ENCODE results near the gene NEGR1. TPM values are rescaled to one million over a fixed set of nuclear protein-coding genes. Genes with fewer than 3 reads are reported as not detected.

The NEGR1 gene
- total RNA-seq, 1 donor from 2014 or later, result 11.0 TPM

DNA sequence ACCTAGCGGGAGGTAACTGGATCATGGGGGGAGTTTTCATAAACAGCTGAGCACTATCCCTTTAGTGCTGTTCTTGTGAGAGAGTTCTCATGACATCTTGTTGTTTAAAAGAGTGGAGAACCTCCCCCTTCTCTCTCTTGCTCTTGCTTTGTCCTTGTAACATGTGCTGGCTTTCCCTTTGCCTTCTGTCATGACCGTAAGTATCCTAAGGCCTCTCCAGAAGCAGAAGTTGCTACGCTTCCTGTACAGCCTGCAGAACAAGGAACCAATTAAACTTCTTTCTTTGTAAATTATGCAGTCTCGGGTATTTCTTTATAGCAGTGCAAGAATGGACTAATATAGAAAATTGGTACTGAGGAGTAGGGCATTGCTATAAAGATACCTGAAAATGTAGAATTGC lies 515.6 kb downstream of the NEGR1 start:
- H3K9ac ChIP-seq (ENCODE audit: low read depth in 1 of 3, low read length in 3 of 3), result no peak overlapping the region
- H3K27me3 ChIP-seq (ENCODE audit: control insufficient read depth in 3 of 3, insufficient read depth in 3 of 3, low read length in 3 of 3), result no peaks in the 10 kb centered on the region
- no peak overlapping the region for H3K4me3 ChIP-seq (ENCODE audit: low read length in 3 of 3)
- H3K36me3 ChIP-seq (ENCODE audit: control insufficient read depth in 3 of 3, insufficient read depth in 3 of 3, low read length in 3 of 3), result no peaks in the 10 kb centered on the region
- no peak overlapping the region for H3K27ac ChIP-seq (ENCODE audit: low read depth, low read length)
- H3K4me1 ChIP-seq (ENCODE audit: control insufficient read depth in 3 of 3, insufficient read depth in 3 of 3, low read length in 3 of 3), result no peaks in the 10 kb centered on the region
- no peaks in the 10 kb centered on the region for H3K9me3 ChIP-seq (ENCODE audit: control insufficient read depth in 3 of 3, low read length in 3 of 3)

DNA sequence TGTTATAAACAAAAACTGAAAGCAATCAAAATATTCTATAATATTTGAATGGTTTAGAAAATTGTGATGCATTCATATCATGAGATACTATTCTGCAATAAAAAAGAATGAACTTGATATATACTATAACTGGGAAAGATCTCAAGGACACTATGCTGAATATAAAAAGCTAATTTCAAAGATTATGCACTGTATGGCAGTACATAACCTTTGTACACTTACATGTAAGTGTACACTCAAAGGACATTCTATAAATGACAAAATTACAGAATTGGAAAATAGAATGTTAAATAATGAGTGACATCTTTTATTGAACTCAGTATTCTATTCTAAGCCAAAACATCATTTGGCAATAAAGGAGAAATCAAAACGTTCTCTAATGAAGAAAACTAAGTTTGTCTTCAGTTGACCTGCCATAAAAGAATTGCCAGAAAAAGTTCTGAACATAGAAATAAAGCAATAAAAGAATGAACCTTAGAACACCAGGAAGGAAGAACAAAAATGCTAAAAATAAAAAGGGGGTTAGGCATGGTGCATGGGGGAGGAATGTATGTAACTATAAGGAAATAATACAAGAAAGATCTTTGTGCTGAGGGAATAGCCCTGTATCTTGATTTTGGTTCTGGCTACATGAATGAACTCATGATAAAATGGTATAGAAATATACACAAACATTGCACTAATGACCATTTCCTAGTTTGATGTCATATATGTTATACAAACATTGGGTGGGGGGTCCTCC lies 519.7 kb downstream of the NEGR1 start:
- H3K9me3 ChIP-seq (ENCODE audit: control insufficient read depth in 3 of 3, low read length in 3 of 3), result no peaks in the 10 kb centered on the region
- H3K4me3 ChIP-seq (ENCODE audit: low read length in 3 of 3), result no peak overlapping the region
- H3K27me3 ChIP-seq (ENCODE audit: control insufficient read depth in 3 of 3, insufficient read depth in 3 of 3, low read length in 3 of 3), result no peaks in the 10 kb centered on the region
- no peaks in the 10 kb centered on the region for H3K4me1 ChIP-seq (ENCODE audit: control insufficient read depth in 3 of 3, insufficient read depth in 3 of 3, low read length in 3 of 3)
- H3K9ac ChIP-seq (ENCODE audit: low read depth in 1 of 3, low read length in 3 of 3), result no peak overlapping the region
- no peak overlapping the region for H3K27ac ChIP-seq (ENCODE audit: low read depth, low read length)
- H3K36me3 ChIP-seq (ENCODE audit: control insufficient read depth in 3 of 3, insufficient read depth in 3 of 3, low read length in 3 of 3), result no peaks in the 10 kb centered on the region

DNA sequence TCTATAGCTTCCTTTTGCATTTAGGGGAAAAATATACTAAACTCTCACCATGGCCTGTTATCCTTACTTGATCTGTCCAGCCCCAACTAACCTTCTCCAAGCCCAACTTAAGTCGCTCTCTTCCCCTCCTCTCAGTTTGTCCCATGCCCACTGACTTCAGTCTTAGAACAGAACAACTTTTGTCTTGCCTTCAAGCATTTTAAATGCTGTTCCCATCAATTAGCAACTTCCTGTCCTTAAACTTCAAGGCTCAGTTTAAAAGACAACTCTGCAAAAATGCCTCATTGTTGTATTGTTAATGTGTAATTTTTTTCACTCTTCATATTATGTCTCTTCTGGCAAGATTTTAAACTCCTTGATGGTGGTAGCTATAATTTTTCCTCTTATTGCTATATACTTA lies 526.9 kb downstream of the NEGR1 start:
- H3K36me3 ChIP-seq (ENCODE audit: control insufficient read depth in 3 of 3, insufficient read depth in 3 of 3, low read length in 3 of 3), result no peaks in the 10 kb centered on the region
- H3K27me3 ChIP-seq (ENCODE audit: control insufficient read depth in 3 of 3, insufficient read depth in 3 of 3, low read length in 3 of 3), result no peaks in the 10 kb centered on the region
- no peak overlapping the region for H3K9ac ChIP-seq (ENCODE audit: low read depth in 1 of 3, low read length in 3 of 3)
- no peaks in the 10 kb centered on the region for H3K9me3 ChIP-seq (ENCODE audit: control insufficient read depth in 3 of 3, low read length in 3 of 3)
- no peak overlapping the region for H3K27ac ChIP-seq (ENCODE audit: low read depth, low read length)
- no peaks in the 10 kb centered on the region for H3K4me1 ChIP-seq (ENCODE audit: control insufficient read depth in 3 of 3, insufficient read depth in 3 of 3, low read length in 3 of 3)
- no peak overlapping the region for H3K4me3 ChIP-seq (ENCODE audit: low read length in 3 of 3)

DNA sequence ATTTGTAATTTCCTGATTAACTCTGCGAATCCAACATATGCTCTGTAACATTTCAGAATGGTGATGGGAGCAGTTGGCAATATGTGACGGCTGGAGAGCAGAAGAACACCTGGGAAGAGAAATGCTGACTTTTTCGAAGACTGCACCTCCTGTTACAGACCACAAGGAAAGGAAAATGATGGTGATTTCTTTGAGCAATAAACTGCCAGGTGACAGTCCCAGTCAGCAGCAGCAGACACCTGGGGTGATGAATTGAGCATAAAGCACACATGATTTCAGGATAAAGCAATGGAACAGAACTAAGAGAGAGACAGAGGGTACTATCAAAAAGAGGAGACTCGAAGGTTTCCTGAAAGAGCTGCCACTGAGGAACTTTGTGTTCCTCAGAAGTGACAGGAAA lies 528.6 kb downstream of the NEGR1 start:
- Histone ChIP-seq H3K9ac (ENCODE audit: low read depth in 1 of 3, low read length in 3 of 3) (no peak overlapping the region), H3K9me3 (ENCODE audit: control insufficient read depth in 3 of 3, low read length in 3 of 3) (no peaks in the 10 kb centered on the region), H3K36me3 (ENCODE audit: control insufficient read depth in 3 of 3, insufficient read depth in 3 of 3, low read length in 3 of 3) (no peaks in the 10 kb centered on the region), H3K4me1 (ENCODE audit: control insufficient read depth in 3 of 3, insufficient read depth in 3 of 3, low read length in 3 of 3) (no peaks in the 10 kb centered on the region), H3K27ac (ENCODE audit: low read depth, low read length) (no peak overlapping the region), H3K4me3 (ENCODE audit: low read length in 3 of 3) (no peak overlapping the region), H3K27me3 (ENCODE audit: control insufficient read depth in 3 of 3, insufficient read depth in 3 of 3, low read length in 3 of 3) (no peaks in the 10 kb centered on the region)

DNA sequence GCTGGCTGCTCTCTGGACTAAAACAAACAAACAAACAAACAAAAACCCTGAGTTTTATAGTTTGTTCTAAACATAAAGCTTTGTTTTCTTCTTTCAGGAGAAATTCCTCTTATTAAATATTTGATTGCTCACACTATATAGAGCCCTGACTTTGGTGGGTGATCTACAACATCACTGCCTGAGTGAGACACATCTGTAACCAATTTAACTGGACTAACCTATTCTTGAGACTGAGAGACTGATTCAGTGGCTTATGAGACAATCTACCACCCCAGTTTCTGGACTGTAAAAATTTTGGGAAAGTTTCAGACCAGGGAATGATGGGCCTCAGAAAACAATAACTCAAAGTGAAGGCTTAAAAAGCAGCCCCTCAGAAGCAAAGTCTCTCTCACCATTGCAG lies 537.0 kb downstream of the NEGR1 start:
- H3K27ac ChIP-seq (ENCODE audit: low read depth, low read length), result no peak overlapping the region
- no peak overlapping the region for H3K4me3 ChIP-seq (ENCODE audit: low read length in 3 of 3)
- no peaks in the 10 kb centered on the region for H3K36me3 ChIP-seq (ENCODE audit: control insufficient read depth in 3 of 3, insufficient read depth in 3 of 3, low read length in 3 of 3)
- H3K4me1 ChIP-seq (ENCODE audit: control insufficient read depth in 3 of 3, insufficient read depth in 3 of 3, low read length in 3 of 3), result no peaks in the 10 kb centered on the region
- no peaks in the 10 kb centered on the region for H3K27me3 ChIP-seq (ENCODE audit: control insufficient read depth in 3 of 3, insufficient read depth in 3 of 3, low read length in 3 of 3)
- no peaks in the 10 kb centered on the region for H3K9me3 ChIP-seq (ENCODE audit: control insufficient read depth in 3 of 3, low read length in 3 of 3)
- no peak overlapping the region for H3K9ac ChIP-seq (ENCODE audit: low read depth in 1 of 3, low read length in 3 of 3)

GRCh38 chr1:71743862-71744261 lies 538.5 kb downstream of the NEGR1 start:
- H3K36me3 ChIP-seq (ENCODE audit: control insufficient read depth in 3 of 3, insufficient read depth in 3 of 3, low read length in 3 of 3), result no peaks in the 10 kb centered on the region
- no peaks in the 10 kb centered on the region for H3K9me3 ChIP-seq (ENCODE audit: control insufficient read depth in 3 of 3, low read length in 3 of 3)
- H3K4me1 ChIP-seq (ENCODE audit: control insufficient read depth in 3 of 3, insufficient read depth in 3 of 3, low read length in 3 of 3), result no peaks in the 10 kb centered on the region
- no peak overlapping the region for H3K4me3 ChIP-seq (ENCODE audit: low read length in 3 of 3)
- H3K27me3 ChIP-seq (ENCODE audit: control insufficient read depth in 3 of 3, insufficient read depth in 3 of 3, low read length in 3 of 3), result no peaks in the 10 kb centered on the region
- no peak overlapping the region for H3K9ac ChIP-seq (ENCODE audit: low read depth in 1 of 3, low read length in 3 of 3)
- no peak overlapping the region for H3K27ac ChIP-seq (ENCODE audit: low read depth, low read length)

GRCh38 chr1:71738910-71739309 lies 543.4 kb downstream of the NEGR1 start:
- Histone ChIP-seq H3K9me3 (ENCODE audit: control insufficient read depth in 3 of 3, low read length in 3 of 3) (no peaks in the 10 kb centered on the region), H3K36me3 (ENCODE audit: control insufficient read depth in 3 of 3, insufficient read depth in 3 of 3, low read length in 3 of 3) (no peaks in the 10 kb centered on the region), H3K27ac (ENCODE audit: low read depth, low read length) (no peak overlapping the region), H3K27me3 (ENCODE audit: control insufficient read depth in 3 of 3, insufficient read depth in 3 of 3, low read length in 3 of 3) (no peaks in the 10 kb centered on the region), H3K9ac (ENCODE audit: low read depth in 1 of 3, low read length in 3 of 3) (no peak overlapping the region), H3K4me3 (ENCODE audit: low read length in 3 of 3) (no peak overlapping the region), H3K4me1 (ENCODE audit: control insufficient read depth in 3 of 3, insufficient read depth in 3 of 3, low read length in 3 of 3) (no peaks in the 10 kb centered on the region)

- H3K9ac ChIP-seq (ENCODE audit: low read depth in 1 of 3, low read length in 3 of 3), result no peak overlapping the region
- H3K4me1 ChIP-seq (ENCODE audit: control insufficient read depth in 3 of 3, insufficient read depth in 3 of 3, low read length in 3 of 3), result no peaks in the 10 kb centered on the region
- no peak overlapping the region for H3K4me3 ChIP-seq (ENCODE audit: low read length in 3 of 3)
- H3K27me3 ChIP-seq (ENCODE audit: control insufficient read depth in 3 of 3, insufficient read depth in 3 of 3, low read length in 3 of 3), result no peaks in the 10 kb centered on the region
- H3K36me3 ChIP-seq (ENCODE audit: control insufficient read depth in 3 of 3, insufficient read depth in 3 of 3, low read length in 3 of 3), result no peaks in the 10 kb centered on the region
- no peaks in the 10 kb centered on the region for H3K9me3 ChIP-seq (ENCODE audit: control insufficient read depth in 3 of 3, low read length in 3 of 3)
- no peak overlapping the region for H3K27ac ChIP-seq (ENCODE audit: low read depth, low read length)
These were observed 544.1 kb downstream of the NEGR1 start for GRCh38 chr1:71738256-71738655.

- Histone ChIP-seq H3K9me3 (ENCODE audit: control insufficient read depth in 3 of 3, low read length in 3 of 3) (no peaks in the 10 kb centered on the region), H3K27ac (ENCODE audit: low read depth, low read length) (no peak overlapping the region), H3K4me1 (ENCODE audit: control insufficient read depth in 3 of 3, insufficient read depth in 3 of 3, low read length in 3 of 3) (no peaks in the 10 kb centered on the region), H3K27me3 (ENCODE audit: control insufficient read depth in 3 of 3, insufficient read depth in 3 of 3, low read length in 3 of 3) (no peaks in the 10 kb centered on the region), H3K9ac (ENCODE audit: low read depth in 1 of 3, low read length in 3 of 3) (no peak overlapping the region), H3K4me3 (ENCODE audit: low read length in 3 of 3) (no peak overlapping the region), H3K36me3 (ENCODE audit: control insufficient read depth in 3 of 3, insufficient read depth in 3 of 3, low read length in 3 of 3) (no peaks in the 10 kb centered on the region)
These were observed 544.6 kb downstream of the NEGR1 start for GRCh38 chr1:71737768-71738167.

DNA sequence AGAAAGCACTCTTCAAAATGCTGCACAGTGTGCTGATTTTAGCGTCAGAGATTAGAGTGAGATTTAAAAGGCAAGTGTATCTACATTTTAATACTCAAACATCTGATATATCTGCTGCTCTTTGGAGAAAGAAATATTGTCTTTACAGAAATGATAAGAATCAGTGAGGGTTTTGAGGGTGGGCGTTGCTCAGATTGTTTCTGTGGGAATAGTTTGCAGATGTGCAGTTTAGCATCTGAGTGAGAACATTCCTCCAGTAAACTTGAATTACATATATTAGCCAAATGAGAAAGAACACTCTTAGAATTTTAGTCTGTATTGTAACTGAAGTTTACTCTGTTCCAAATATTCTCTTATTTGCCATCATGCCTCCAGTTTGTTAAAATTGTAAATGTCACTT lies 549.2 kb downstream of the NEGR1 start:
- Histone ChIP-seq H3K4me1 (ENCODE audit: control insufficient read depth in 3 of 3, insufficient read depth in 3 of 3, low read length in 3 of 3) (no peaks in the 10 kb centered on the region), H3K9me3 (ENCODE audit: control insufficient read depth in 3 of 3, low read length in 3 of 3) (no peaks in the 10 kb centered on the region), H3K36me3 (ENCODE audit: control insufficient read depth in 3 of 3, insufficient read depth in 3 of 3, low read length in 3 of 3) (no peaks in the 10 kb centered on the region), H3K4me3 (ENCODE audit: low read length in 3 of 3) (no peak overlapping the region), H3K27ac (ENCODE audit: low read depth, low read length) (no peak overlapping the region), H3K27me3 (ENCODE audit: control insufficient read depth in 3 of 3, insufficient read depth in 3 of 3, low read length in 3 of 3) (no peaks in the 10 kb centered on the region), H3K9ac (ENCODE audit: low read depth in 1 of 3, low read length in 3 of 3) (no peak overlapping the region)

Data from skeletal muscle tissue (tissue), 4 donors.